Stimulated activated CD8-positive, alpha-beta memory T cell treated with anti-CD3 and anti-CD28 coated beads, Interleukin-7, amount 100 ng/mL, for 1 hour (primary cell): ENCODE data around the gene LTBP3.
A peak's percentile ranks its signal among the peaks of the same experiment; 100 is the strongest.
"Not testable (repeated sequence)": the region's sequence is repeated elsewhere in the genome, so short reads cannot be mapped to it uniquely, and the experiment has no call there.

ENCODE experiments used
- DNase-seq, 2 donors: peaks; one replicate each; pipeline ENCODE4 v3.0.0-alpha.2; 2020; ENCODE audit warnings: low read depth in 2 of 2

The LTBP3 gene

DNA sequence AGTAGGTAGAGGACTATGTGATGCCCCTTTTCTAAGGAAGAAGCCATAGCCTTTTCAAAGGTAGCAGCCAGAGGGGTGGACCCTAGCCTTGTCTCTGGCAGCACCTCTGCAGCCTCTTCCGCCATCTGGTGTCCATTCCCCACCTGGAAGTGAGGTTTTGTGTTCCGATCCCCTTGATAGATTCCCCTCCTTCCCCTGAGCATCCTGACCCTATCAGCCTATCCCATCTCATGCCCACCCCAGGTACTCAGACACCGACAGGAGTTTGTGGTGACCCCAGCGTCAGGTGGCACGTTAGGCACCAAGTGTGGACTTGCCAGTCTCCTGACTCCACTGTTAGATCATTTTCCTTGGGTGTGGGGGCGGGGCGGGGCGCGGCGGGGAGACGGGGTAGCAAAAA is 13.8 kb upstream of the LTBP3 start:
- DNase-seq = no peak

- DNase-seq = no peak
Observed at GRCh38 chr11:65571420-65571819, 13.3 kb upstream of the LTBP3 start.

GRCh38 chr11:65569973-65570918 is 12.1 kb upstream of the LTBP3 start, which contains the start of gene ZNRD2:
TSS of gene ZNRD2 (plus strand) at chr11:65570477. CDS start at chr11:65570492, 15 bp downstream.
- DNase-seq = peak; percentile 93 to 95

GRCh38 chr11:65569164-65569972 is 11.2 kb upstream of the LTBP3 start:
- DNase-seq = no peak

DNA sequence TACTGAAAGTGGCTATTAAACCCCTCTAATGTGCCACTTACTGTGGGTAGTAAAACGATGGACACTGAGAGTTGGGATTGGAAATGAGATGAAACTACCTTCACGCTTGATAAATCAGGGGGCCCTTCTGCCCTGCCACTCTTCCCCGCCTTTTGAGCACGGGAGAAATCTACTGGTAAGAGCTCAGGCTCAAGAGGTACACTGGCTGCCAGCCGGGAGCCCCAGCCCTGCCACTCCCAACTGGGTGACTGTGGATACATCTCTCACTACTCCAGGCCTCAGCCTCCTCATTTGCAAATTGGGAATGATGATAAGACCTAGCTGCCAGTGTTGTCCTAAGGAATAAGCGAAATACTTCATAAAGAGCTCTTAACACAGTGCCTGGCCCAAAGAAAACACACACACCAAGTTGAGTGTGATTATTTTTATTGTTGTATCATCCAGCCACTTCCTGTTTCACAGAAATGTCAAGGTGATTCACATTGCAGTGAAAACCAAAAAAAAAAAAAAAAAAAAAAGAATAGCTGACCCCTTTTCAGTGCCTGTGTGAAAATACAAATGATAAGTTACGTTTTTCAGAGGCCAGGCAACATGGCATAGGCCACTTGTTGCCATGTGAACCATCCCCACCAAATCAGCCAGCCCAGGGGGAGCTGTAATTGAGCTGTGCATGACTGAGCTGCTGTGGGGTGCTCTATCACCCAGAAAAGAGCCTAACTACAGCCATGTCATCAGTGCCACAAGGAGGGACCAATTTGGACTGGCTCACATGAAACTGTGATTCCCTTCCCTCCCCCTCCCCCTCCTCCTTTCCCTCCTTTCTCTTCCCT is 7.7 kb upstream of the LTBP3 start:
- no peak for DNase-seq

GRCh38 chr11:65564879-65565559 is 6.9 kb upstream of the LTBP3 start:
- not testable (repeated sequence) for DNase-seq

GRCh38 chr11:65563601-65564000 is 5.4 kb upstream of the LTBP3 start:
- no peak for DNase-seq

DNA sequence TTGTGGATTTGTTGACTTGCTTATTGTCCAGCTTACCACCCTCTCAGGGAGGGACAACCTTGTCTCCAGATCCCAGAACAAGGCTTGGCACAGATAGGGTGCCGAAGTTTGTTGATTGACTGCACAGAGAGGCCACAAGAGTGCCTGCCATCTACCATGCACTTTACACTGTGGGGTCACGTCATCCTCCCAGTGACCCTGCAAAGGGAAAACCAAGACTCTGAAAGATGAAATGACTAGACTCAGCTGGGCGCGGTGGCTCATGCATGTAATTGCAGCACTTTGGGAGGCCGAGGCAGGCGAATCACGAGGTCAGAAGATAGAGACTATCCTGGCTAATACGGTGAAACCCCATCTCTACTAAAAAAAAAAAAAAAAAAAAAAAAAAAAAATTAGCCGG is 4.6 kb upstream of the LTBP3 start:
- no peak for DNase-seq

DNA sequence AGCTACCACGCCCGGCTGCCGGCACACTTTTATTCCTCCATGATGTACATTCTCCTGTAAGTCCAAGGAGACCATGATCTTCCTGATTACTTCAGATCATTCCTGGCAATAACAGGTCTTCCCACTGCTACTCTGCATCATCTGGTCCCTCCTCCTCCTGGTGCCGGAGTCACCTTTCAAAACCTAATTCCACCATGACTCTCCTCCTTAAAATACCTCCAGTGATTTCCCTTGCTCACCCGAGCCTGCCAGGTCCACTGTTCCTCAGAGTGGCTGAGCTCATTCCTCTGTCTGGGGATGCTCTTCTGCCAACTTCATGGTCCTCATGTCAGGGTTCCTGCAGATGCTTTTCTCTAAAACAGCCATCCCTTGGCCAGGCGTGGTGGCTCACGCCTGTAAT is 3.9 kb upstream of the LTBP3 start:
- no peak for DNase-seq

GRCh38 chr11:65560555-65561418 is 2.6 kb upstream of the LTBP3 start:
- DNase-seq = no peak

DNA sequence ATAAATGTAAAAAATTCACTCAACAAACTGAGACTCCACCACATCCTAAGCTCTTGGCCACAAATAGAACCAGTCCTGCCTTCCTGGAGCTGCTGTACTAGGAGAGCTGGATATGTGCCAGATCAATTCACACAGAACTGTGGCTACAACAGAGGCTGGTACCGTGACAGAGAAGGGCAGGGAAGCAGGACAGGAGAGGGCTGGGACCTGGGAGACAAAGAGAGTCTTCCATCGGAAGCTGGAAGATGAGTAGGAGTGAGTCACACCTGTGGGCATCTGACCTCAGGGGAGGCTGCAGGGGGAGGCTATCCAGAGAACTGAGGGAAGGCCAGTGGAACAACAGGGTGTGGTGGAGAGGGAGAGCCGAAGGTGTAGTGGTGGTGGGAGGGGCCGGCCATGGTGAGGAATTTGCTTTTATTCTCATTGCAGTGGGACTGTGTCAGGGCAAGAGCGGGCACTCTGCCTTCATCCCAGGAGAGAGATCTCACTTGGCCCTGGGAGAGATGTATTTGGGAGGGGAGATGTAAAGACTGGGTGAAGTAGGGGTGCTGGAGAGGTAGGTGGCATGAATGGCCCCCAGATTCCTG is 1.9 kb upstream of the LTBP3 start:
- no peak for DNase-seq

GRCh38 chr11:65559535-65559934 is 1.4 kb upstream of the LTBP3 start:
- DNase-seq = no peak

GRCh38 chr11:65558930-65559509 is 861 bp upstream of the LTBP3 start:
- DNase-seq = no peak

DNA sequence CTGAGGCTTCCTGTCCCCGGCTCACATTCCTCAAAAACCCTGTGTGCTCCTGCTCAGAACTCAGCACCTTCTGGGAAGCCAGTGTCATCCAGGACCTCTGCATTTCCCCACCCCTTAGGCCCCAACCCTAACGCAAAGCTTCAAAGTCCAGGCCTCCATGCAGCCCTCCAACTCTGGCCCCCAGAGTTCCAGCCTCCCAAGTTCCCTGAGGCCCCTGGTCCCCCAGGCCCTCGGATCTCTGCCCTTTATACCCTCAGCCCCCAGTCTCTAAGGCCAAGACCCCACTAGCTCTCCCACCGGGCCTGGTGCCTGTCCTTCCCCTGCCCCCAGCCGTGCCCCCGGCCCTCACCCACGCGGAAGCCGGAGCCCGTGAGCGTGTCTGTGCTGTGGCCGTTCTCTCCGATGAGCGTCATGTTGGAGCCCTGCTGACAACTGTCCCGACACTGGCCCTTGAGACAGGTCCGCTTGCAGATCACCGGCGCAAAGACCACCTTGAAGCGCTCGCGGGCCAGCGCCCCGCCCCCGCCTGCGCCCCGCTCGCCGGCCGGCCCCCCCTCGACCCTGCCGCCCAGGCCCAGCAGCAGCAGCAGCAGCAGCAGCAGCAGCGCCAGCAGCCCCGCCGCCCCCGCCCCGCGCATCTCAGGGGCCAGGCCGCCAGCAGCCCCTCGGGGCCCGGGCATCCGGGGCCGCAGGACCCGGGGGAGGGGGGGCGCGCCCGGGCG is 718 bp downstream of the LTBP3 start:
- DNase-seq = no peak

DNA sequence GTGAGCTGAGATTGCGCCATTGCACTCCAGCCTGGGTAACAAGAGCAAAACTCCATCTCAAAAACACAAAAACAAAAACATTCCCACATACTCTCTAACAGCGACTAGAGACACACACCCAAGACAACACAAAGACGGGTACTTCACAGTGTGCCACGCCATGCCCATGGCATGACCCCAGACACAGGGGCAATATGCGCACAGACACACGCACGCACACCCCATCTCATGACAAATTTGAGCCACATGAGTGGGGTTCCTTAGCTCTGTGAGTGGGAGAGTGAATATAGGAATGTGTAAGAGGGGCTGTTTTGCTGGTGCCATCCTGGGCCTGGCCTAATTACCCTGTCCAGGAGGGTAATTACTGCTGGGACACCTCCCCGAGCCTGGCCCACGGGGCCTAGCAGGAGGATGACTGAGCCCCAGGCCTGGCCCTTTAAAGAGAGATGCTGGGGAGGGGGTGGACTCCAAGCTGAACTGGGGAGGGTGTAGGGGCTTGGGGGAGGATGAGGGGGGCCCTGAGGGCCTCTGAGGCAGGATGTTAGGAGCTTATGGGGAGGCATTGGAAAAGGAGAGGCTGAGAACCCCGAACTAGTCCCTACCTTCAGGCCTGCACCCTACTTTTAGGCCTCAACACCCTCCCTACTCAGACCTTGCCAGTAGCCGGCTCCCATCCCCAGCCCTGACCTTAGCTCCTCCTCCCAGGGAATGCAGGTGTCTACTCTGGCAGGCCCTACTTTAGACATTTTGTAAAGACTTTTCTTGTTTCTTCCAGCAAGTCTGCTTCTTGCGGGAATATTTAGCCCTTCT is 1.5 kb downstream of the LTBP3 start:
- no peak for DNase-seq

GRCh38 chr11:65555693-65556231 is 2.4 kb downstream of the LTBP3 start:
- DNase-seq = no peak

DNA sequence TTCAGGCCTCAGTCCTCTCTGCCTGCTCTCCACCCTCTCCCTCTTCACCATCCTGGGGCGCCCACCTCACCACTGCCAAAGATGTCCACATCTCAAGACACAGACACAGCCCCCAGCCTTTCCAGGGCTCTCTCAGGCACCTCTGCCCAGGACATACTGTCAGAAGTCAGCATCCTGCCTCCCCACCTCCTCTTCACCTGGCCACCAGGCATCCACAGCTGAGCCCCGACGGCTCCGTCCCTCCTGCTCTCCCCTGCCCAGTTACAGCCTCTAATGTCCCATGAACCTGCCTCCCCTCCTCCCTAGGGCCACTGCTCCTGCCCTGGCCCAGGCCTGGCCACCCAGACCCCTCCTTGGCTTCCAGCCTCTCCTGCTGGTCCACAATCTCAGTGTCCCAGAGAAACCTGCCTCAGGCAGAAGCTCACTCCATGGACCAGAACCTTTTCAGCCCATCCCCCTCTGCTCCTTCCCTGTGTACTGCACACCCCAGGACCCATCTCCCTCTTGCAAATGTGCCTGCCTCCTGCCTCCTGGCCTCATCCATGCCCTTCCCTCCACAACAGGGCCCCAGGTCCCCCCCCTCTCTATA is 3.2 kb downstream of the LTBP3 start:
- DNase-seq = no peak
